HepG2 (cell line): Measurements from ENCODE around the gene PRKG1.

Experiments used
- CHD2 ChIP-seq: IDR thresholded peaks from 2 replicates; pipeline ENCODE4 v1.6.1; 2011; ENCODE audit warnings: low read depth, low read length, improper control_type of control experiment
- FOXJ3 ChIP-seq: sonication (generic); formaldehyde crosslinking; IDR thresholded peaks from 2 replicates; pipeline ENCODE4 v1.4.0; 2020; ENCODE audit warnings: missing genetic modification reagents, mild to moderate bottlenecking, borderline replicate concordance
- SRSF1 ChIP-seq: fragments of 200-400 bp; formaldehyde crosslinking; optimal IDR thresholded peaks from 2 replicates; pipeline ENCODE3; 2017; ENCODE audit warnings: mild to moderate bottlenecking, low read depth, low read length, moderate library complexity
- U2AF2 ChIP-seq: fragments of 200-400 bp; formaldehyde crosslinking; IDR thresholded peaks from 2 replicates; pipeline ENCODE4 v1.6.1; 2017; ENCODE audit warnings: low read depth, mild to moderate bottlenecking, low read length
- ZNF670 ChIP-seq: sonication (generic); formaldehyde crosslinking; IDR thresholded peaks from 2 replicates; pipeline ENCODE4 v1.8.0; 2022; ENCODE audit warnings: mild to moderate bottlenecking, missing genetic modification reagents, borderline replicate concordance
- TF ChIP-seq, protein P1 (sequence below), 2 experiments: sonication (generic) in 1 of 2; formaldehyde crosslinking in 1 of 2; IDR thresholded peaks; 2 replicates each; pipeline versions ENCODE4 v1.6.1 to v1.9.0; 2014 to 2022; ENCODE audit warnings: antibody characterized with exemption in 1 of 2, borderline replicate concordance in 1 of 2, inconsistent platforms in 1 of 2, low read depth in 1 of 2, missing genetic modification reagents in 1 of 2
- TF ChIP-seq, protein P2 (sequence below): sonication (generic); formaldehyde crosslinking; IDR thresholded peaks from 2 replicates; pipeline ENCODE4 v1.5.0; 2020; ENCODE audit warnings: mild to moderate bottlenecking, missing genetic modification reagents, moderate library complexity
- TF ChIP-seq, protein P3 (sequence below), 2 experiments: sonication (generic) in 1 of 2; formaldehyde crosslinking in 1 of 2; IDR thresholded peaks; 2 replicates each; pipeline versions ENCODE4 v1.5.1 to v1.6.1; 2011 to 2020; ENCODE audit warnings: borderline replicate concordance in 1 of 2, low read depth in 1 of 2, low read length in 1 of 2, mild to moderate bottlenecking in 1 of 2, missing genetic modification reagents in 1 of 2, moderate library complexity in 1 of 2

DNA sequence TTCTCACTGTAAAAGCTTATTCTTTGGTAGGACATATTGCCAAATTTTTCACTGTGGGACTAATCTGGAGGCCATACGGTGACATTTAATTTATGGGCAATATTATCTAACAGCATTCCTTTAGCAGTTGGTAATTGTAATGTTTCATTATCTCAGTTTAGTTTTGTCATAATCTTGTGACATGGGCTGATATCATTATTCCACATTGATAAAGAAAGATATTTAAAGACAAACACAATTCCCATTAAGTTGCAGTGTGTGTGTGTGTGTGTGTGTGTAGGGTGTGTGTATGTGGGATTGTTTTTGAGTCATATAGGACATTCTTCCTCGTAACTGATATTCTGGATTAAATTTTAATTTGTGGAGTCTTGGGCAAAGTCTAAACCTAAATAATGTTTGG lies 238.5 kb downstream of the PRKG1 start:
- no peak for TF ChIP-seq CHD2
- no peak for TF ChIP-seq ZNF670 (CRISPR knock-in tag)
- TF ChIP-seq, protein P1, sequence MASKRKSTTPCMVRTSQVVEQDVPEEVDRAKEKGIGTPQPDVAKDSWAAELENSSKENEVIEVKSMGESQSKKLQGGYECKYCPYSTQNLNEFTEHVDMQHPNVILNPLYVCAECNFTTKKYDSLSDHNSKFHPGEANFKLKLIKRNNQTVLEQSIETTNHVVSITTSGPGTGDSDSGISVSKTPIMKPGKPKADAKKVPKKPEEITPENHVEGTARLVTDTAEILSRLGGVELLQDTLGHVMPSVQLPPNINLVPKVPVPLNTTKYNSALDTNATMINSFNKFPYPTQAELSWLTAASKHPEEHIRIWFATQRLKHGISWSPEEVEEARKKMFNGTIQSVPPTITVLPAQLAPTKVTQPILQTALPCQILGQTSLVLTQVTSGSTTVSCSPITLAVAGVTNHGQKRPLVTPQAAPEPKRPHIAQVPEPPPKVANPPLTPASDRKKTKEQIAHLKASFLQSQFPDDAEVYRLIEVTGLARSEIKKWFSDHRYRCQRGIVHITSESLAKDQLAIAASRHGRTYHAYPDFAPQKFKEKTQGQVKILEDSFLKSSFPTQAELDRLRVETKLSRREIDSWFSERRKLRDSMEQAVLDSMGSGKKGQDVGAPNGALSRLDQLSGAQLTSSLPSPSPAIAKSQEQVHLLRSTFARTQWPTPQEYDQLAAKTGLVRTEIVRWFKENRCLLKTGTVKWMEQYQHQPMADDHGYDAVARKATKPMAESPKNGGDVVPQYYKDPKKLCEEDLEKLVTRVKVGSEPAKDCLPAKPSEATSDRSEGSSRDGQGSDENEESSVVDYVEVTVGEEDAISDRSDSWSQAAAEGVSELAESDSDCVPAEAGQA (IDR thresholded peaks at IDR 0.05; ENCODE audit: low read depth), result no peak
- TF ChIP-seq, protein P1 (CRISPR knock-in tag; IDR thresholded peaks at IDR 0.05; ENCODE audit: borderline replicate concordance), result no peak
- TF ChIP-seq, protein P2, sequence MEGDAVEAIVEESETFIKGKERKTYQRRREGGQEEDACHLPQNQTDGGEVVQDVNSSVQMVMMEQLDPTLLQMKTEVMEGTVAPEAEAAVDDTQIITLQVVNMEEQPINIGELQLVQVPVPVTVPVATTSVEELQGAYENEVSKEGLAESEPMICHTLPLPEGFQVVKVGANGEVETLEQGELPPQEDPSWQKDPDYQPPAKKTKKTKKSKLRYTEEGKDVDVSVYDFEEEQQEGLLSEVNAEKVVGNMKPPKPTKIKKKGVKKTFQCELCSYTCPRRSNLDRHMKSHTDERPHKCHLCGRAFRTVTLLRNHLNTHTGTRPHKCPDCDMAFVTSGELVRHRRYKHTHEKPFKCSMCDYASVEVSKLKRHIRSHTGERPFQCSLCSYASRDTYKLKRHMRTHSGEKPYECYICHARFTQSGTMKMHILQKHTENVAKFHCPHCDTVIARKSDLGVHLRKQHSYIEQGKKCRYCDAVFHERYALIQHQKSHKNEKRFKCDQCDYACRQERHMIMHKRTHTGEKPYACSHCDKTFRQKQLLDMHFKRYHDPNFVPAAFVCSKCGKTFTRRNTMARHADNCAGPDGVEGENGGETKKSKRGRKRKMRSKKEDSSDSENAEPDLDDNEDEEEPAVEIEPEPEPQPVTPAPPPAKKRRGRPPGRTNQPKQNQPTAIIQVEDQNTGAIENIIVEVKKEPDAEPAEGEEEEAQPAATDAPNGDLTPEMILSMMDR (CRISPR knock-in tag), result no peak
- no peak for TF ChIP-seq SRSF1
- TF ChIP-seq FOXJ3 (CRISPR knock-in tag), result no peak
- no peak for TF ChIP-seq U2AF2
- TF ChIP-seq, protein P3, sequence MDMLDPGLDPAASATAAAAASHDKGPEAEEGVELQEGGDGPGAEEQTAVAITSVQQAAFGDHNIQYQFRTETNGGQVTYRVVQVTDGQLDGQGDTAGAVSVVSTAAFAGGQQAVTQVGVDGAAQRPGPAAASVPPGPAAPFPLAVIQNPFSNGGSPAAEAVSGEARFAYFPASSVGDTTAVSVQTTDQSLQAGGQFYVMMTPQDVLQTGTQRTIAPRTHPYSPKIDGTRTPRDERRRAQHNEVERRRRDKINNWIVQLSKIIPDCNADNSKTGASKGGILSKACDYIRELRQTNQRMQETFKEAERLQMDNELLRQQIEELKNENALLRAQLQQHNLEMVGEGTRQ (IDR thresholded peaks at IDR 0.05; ENCODE audit: low read depth, low read length), result no peak
- TF ChIP-seq, protein P3 (CRISPR knock-in tag; IDR thresholded peaks at IDR 0.05; ENCODE audit: borderline replicate concordance), result no peak
